OCI-M2 (cell line): ENCODE measurements around the gene USP25.

Experiments
- DNase-seq: peaks from one replicate; lab custom pipeline; 2025; ENCODE audit not compliant: unreplicated experiment; lab: John Stamatoyannopoulos, UW

USP25 gene

GRCh38 chr21:15801352-15801863 lies 71.6 kb downstream of the USP25 start:
- no peak for DNase-seq

GRCh38 chr21:15804247-15805005 lies 74.6 kb downstream of the USP25 start:
- no peak for DNase-seq

DNA sequence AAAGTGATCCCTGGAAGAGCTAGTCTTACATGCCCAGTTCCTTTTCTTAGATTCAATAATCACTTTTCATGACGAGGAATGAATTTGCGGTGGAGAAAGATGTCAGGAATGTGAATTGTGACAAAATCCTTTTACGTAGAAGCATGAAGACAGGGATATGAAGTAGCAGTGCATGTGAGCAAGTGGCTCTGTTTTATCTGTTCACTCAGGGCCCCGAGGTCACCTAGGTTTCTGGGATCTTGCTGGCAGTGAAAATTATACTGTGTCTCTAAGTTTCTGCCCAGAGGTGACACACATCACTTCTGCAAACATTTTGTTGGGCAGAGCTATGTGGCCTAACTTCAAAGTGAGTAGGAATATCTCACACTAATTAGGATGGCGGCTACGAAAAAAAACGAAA lies 79.3 kb downstream of the USP25 start:
- DNase-seq, result no peak

DNA sequence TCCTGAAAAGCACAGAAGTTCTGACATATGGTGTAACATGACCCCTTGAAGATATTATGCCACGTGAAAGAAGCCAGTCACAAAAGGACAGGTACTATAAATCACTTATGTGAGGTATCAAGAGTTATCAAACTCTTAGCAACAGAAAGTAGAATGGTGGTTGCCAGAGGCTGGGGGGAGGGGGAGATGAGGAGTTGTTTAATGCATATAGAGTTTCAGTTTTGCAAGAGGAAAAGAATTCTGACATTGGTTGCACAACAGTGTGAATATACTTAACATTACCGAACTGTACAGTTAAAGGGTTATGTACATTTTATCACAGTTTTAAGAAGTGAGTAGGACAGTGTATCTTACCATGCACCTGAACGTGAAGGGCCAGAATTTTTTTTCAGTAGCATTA lies 80.0 kb downstream of the USP25 start:
- DNase-seq, result no peak

DNA sequence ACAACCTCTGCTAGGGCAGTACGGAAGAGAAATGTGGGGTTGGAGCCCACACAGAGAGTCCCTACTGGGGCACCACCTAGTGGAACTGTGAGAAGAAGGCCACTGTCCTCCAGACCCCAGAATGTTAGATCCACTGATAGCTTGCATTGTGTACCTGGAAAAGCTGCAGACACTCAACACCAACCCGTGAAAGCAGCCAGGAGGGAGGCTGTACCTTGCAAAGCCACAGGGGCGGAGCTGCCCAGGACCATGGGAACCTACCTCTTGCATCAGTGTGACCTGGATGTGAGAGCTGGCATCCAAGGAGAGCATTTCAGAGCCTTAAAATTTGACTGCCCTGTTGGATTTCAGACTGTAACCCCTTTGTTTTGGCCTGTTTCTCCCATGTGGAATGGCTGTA lies 85.5 kb downstream of the USP25 start:
- DNase-seq, result no peak

- DNase-seq, result no peak
Measured at GRCh38 chr21:15820327-15820726, 90.5 kb downstream of the USP25 start.

DNA sequence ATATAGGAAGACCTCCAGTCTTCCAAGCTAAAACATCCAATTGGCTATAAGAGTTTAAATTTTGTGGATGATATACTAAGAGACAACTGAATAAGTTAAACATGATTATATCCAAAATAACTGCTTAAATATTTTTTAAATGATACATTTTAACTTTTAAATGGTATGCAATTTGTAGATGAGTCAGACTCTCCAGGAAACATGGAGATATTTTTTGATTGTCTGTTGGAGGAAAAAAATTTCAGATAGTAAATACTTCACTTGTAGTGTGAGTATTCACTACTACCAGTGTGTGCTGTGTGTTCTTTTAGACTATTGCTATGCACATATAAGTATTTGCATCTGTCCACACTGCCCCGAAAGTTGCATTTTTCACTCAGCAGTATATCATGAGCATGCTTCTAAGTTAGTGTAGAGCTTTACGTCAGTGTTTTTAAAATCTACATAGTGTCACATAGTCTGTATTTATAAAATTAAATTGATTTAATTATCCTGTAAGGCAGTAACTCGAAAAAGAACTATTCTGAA lies 91.1 kb downstream of the USP25 start:
- no peak for DNase-seq

GRCh38 chr21:15823486-15824150 lies 93.8 kb downstream of the USP25 start:
- DNase-seq, result no peak

- DNase-seq, result no peak
Measured at GRCh38 chr21:15825700-15826099, 95.9 kb downstream of the USP25 start.

DNA sequence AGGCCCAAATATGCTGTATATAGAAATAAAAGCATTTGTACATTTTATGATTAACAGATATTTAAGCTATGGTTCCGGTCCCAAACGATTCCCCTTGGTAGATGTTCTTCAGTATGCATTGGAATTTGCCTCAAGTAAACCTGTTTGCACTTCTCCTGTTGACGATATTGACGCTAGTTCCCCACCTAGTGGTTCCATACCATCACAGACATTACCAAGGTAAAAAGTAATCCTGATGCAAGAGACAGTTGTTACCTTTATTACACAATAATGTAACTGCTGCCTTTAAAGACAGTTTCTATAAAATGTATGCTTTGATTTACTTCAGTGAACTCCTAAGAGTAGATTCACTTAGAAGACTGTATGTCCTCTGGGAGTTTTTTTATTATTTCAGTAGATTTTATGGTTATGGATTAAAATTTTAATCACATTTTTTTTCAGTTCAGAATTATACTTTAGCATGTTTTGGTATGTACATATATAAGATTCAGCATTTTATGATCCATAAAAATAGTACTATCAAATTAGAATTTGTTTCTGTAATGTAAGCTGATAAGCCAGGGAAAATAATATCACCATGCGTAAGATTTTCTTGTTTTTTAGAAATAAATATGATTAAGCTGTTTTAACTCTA lies 96.5 kb downstream of the USP25 start:
- no peak for DNase-seq

- DNase-seq, result no peak
Measured at GRCh38 chr21:15826908-15827601, 97.3 kb downstream of the USP25 start.

DNA sequence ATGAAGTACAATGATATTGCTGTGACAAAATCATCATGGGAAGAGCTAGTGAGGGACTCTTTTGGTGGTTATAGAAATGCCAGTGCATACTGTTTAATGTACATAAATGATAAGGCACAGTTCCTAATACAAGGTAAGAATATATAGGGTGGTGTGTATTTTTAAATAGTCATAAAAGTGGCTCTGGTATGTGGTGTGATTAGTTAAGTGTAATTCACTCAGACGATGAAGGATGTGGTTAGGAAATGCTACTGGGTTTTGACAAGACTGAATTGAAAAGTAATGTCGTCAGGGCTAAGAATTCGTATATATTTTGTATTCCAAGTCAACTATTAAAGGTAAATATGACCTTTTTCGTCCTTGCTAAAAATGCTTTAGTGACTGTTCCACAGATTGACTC lies 101.7 kb downstream of the USP25 start:
- no peak for DNase-seq

DNA sequence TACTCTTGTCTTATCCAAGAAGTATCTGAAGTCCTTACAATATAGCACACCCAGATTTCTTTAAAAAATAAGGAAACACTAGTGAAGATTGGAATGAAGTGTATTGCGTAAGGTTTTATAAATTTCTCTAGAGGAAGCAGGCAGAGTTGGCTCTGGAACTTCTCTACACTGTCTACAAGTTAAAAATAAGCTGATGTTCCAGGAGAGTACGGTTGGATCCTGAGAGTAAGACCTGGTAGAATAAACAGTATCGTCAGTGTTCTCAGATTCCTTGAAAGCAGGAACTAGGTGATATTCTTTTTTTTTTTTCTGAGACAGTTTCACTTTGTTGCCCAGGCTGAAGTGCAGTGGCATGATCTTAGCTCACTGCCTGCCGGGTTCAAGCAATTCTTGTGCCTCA lies 107.9 kb downstream of the USP25 start:
- no peak for DNase-seq

- no peak for DNase-seq
Measured at GRCh38 chr21:15839026-15839425, 109.2 kb downstream of the USP25 start.

GRCh38 chr21:15839601-15840000 lies 109.8 kb downstream of the USP25 start:
- DNase-seq, result no peak

GRCh38 chr21:15840406-15840805 lies 110.6 kb downstream of the USP25 start:
- no peak for DNase-seq

GRCh38 chr21:15841856-15842564 lies 112.2 kb downstream of the USP25 start:
- DNase-seq, result no peak

- DNase-seq, result no peak
Measured at GRCh38 chr21:15842565-15842880, 112.7 kb downstream of the USP25 start.

DNA sequence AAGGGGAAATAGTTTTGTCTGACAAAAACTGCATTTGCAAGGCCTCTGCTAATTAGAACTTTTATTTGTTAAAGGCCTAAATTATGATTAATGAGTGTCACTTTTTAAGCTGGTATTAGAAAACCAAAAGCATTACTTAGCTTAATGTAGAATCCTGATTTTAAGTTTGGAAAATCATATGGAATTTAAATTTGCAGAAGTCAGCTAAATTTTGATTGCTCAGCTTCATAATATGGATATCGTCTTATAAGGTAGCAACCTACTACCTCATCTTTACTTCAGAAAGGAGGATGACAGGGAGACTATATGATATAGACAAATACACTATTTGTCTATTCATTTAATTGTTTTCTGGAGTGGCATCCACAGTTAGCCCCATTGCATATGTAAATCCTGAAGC lies 114.0 kb downstream of the USP25 start:
- no peak for DNase-seq

DNA sequence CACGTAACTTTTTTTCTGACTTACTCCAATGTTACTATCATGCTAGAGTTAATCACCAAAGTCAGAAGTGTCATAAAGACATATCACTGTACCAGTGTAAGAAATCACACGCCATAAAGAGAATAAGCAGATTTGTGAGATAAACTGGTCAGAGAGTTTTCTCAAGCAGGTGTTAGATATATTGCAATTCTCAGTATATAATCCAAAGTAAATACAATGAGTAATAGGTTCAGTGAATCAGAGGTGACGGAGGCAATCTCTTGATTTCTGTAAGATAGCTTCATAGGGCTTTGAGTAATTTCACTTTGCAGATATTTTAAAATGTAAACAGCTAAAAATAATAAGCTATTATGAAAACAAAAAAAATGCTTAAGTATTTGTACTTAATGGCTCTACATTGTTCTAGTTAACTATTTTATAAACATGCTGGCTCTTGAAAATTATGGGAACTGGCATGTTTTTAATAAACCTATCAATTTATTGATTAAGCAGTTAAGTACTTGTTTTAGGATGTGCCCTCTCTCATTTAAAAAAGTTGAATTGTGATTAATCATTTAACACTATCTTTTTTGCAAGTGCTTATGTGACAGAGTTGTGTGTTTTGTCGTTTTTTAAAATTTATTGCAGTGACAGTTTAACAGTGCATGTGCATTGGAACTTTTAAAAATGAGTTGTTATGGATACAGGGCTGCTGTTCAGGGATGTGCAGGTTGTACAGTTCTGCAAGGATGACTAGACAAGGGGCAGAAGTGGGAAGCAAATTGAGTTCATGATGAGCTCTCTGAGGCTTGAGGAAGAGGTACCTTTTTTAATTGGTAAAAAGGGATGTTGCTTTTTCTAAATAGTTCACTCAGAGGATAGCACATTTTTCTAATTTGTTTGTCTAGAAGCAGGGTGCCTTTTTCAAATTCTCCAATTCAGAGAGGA lies 119.1 kb downstream of the USP25 start:
- DNase-seq, result no peak
